Retinal pigment epithelial cell (primary cell): ENCODE measurements around the gene ZNF646.

Source experiments
- DNase-seq: peaks from one replicate; pipeline ENCODE4 v3.0.0-alpha.2; 2010; ENCODE audit warnings: low read depth
- H3K4me3 ChIP-seq: 2 replicates; pipeline ENCODE4 v1.5.1; 2011; ENCODE audit warnings: mild to moderate bottlenecking, low read length, control low read depth, moderate library complexity
- CTCF ChIP-seq: conservative IDR thresholded peaks from 2 replicates; pipeline ENCODE4 v1.5.1; 2011; ENCODE audit warnings: low read depth, low read length, control low read depth, inconsistent platforms

The ZNF646 gene

GRCh38 chr16:31073970-31074813, at the start of gene ZNF646, which contains the start of gene ZNF668:
Gene ZNF646 (plus strand): TSS chr16:31074422. CDS start chr16:31076325, 1,903 bp downstream.
Gene ZNF668 (minus strand): TSS chr16:31074240. CDS start chr16:31064459, 9,781 bp downstream.
- no peak for TF ChIP-seq CTCF
- peak; percentile 98 for DNase-seq
- H3K4me3 ChIP-seq = peak within 1 kb of the TSS; percentile 99

- no peak for DNase-seq
- TF ChIP-seq CTCF = no peak
- H3K4me3 ChIP-seq = no peak overlapping the region
Observed at GRCh38 chr16:31025339-31025738, 48.9 kb upstream of the ZNF646 start.

- no peak overlapping the region for H3K4me3 ChIP-seq
Observed at GRCh38 chr16:31029272-31029671, 45.0 kb upstream of the ZNF646 start.

GRCh38 chr16:31031276-31031675, 42.9 kb upstream of the ZNF646 start:
- TF ChIP-seq CTCF = no peak
- no peak overlapping the region for H3K4me3 ChIP-seq
- DNase-seq = no peak

More at GRCh38 chr16:31029272-31029671, 45.0 kb upstream of the ZNF646 start:
- no peak for TF ChIP-seq CTCF
- DNase-seq = no peak

GRCh38 chr16:31032736-31033708, 41.2 kb upstream of the ZNF646 start, which contains the start of gene STX4:
Gene STX4 (plus strand): TSS chr16:31033558. CDS start chr16:31033806, 248 bp downstream.
- peak; percentile 92 for DNase-seq
- TF ChIP-seq CTCF = no peak
- H3K4me3 ChIP-seq = peak within 1 kb of the TSS; percentile 99

GRCh38 chr16:31033709-31034492, 40.3 kb upstream of the ZNF646 start:
- no peak for TF ChIP-seq CTCF
- H3K4me3 ChIP-seq = peak overlapping the region; percentile 99
- DNase-seq = no peak
